Neural cell (in vitro differentiated cells): ENCODE measurements around the gene CYP3A4.

Experiments used
- EP300 ChIP-seq: fragments of 450-650 bp; conservative IDR thresholded peaks from 2 replicates; pipeline ENCODE4 v1.6.1; 2014; ENCODE audit warnings: antibody characterized with exemption, mild to moderate bottlenecking, moderate library complexity; ENCODE audit not compliant: poor library complexity, severe bottlenecking
- EZH2 ChIP-seq: fragments of 200-600, 300-800 bp; shearing (Covaris generic), sonication (generic); IDR thresholded peaks from 2 replicates; pipeline ENCODE4 v1.6.1; 2014; ENCODE audit warnings: antibody characterized with exemption, low read length, borderline replicate concordance, mild to moderate bottlenecking; ENCODE audit not compliant: insufficient read depth, poor library complexity, severe bottlenecking
- POLR2AphosphoS5 ChIP-seq: IDR thresholded peaks from 2 replicates; pipeline ENCODE4 v1.6.1; 2012
- RAD21 ChIP-seq: fragments of 450-650 bp; conservative IDR thresholded peaks from 2 replicates; pipeline ENCODE4 v1.6.1; 2014; ENCODE audit warnings: antibody characterized with exemption, mild to moderate bottlenecking, moderate library complexity
- TAF1 ChIP-seq: IDR thresholded peaks from 2 replicates; pipeline ENCODE4 v1.6.1; 2012; ENCODE audit warnings: low read depth
- TF ChIP-seq, protein P1 (sequence below): fragments of 450-650 bp; IDR thresholded peaks from 2 replicates; pipeline ENCODE4 v1.5.1; 2014; ENCODE audit warnings: antibody characterized with exemption, mild to moderate bottlenecking, moderate library complexity; ENCODE audit not compliant: poor library complexity, severe bottlenecking
- TF ChIP-seq, protein P2 (sequence below): IDR thresholded peaks from 2 replicates; pipeline ENCODE4 v1.6.1; 2012; ENCODE audit warnings: borderline replicate concordance

DNA sequence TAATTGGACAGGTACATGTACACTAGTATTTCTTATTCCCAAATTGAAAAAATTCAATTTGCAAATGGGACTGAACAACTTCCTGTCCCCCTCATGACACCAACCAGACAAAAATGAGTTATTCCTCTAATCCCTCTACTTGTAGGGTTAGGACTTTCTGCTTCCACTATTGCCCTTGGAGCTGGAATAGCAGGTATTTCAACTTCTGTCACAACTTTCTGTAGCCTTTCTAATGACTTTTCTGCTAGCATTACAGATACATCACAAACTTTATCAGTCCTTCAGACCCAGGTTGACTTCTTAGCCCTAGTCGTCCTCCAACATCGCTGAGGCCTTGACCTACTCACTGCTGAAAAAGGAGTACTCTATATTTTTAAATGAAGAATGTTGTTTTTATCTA, 55.4 kb downstream of the CYP3A4 start:
- TF ChIP-seq, protein P1, sequence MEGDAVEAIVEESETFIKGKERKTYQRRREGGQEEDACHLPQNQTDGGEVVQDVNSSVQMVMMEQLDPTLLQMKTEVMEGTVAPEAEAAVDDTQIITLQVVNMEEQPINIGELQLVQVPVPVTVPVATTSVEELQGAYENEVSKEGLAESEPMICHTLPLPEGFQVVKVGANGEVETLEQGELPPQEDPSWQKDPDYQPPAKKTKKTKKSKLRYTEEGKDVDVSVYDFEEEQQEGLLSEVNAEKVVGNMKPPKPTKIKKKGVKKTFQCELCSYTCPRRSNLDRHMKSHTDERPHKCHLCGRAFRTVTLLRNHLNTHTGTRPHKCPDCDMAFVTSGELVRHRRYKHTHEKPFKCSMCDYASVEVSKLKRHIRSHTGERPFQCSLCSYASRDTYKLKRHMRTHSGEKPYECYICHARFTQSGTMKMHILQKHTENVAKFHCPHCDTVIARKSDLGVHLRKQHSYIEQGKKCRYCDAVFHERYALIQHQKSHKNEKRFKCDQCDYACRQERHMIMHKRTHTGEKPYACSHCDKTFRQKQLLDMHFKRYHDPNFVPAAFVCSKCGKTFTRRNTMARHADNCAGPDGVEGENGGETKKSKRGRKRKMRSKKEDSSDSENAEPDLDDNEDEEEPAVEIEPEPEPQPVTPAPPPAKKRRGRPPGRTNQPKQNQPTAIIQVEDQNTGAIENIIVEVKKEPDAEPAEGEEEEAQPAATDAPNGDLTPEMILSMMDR: no peak
- TF ChIP-seq, protein P2, sequence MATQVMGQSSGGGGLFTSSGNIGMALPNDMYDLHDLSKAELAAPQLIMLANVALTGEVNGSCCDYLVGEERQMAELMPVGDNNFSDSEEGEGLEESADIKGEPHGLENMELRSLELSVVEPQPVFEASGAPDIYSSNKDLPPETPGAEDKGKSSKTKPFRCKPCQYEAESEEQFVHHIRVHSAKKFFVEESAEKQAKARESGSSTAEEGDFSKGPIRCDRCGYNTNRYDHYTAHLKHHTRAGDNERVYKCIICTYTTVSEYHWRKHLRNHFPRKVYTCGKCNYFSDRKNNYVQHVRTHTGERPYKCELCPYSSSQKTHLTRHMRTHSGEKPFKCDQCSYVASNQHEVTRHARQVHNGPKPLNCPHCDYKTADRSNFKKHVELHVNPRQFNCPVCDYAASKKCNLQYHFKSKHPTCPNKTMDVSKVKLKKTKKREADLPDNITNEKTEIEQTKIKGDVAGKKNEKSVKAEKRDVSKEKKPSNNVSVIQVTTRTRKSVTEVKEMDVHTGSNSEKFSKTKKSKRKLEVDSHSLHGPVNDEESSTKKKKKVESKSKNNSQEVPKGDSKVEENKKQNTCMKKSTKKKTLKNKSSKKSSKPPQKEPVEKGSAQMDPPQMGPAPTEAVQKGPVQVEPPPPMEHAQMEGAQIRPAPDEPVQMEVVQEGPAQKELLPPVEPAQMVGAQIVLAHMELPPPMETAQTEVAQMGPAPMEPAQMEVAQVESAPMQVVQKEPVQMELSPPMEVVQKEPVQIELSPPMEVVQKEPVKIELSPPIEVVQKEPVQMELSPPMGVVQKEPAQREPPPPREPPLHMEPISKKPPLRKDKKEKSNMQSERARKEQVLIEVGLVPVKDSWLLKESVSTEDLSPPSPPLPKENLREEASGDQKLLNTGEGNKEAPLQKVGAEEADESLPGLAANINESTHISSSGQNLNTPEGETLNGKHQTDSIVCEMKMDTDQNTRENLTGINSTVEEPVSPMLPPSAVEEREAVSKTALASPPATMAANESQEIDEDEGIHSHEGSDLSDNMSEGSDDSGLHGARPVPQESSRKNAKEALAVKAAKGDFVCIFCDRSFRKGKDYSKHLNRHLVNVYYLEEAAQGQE: no peak
- TF ChIP-seq POLR2AphosphoS5 (no peak), EZH2 (no peak), RAD21 (no peak), TAF1 (no peak), EP300 (no peak)
